Neural cell (in vitro differentiated cells): ENCODE data around the gene SUSD4. TPM values are rescaled to one million over a fixed set of nuclear protein-coding genes. Genes with fewer than 3 reads are reported as not detected.

Experiments used
- H2AFZ ChIP-seq: fragments of 200-600, 300-800 bp; sonication (generic), shearing (Covaris generic); 2 replicates; pipeline ENCODE4 v1.6.0; 2014; ENCODE audit warnings: low read depth, mild to moderate bottlenecking, antibody characterized with exemption, low read length, moderate library complexity
- H3F3A ChIP-seq: fragments of 200-600 bp; shearing (Covaris generic); 2 replicates; pipeline ENCODE4 v1.6.1; 2016; ENCODE audit warnings: mild to moderate bottlenecking, moderate library complexity, mixed read lengths, antibody characterized with exemption, low read length; ENCODE audit not compliant: insufficient read depth, poor library complexity, severe bottlenecking
- H3K27ac ChIP-seq: fragments of 200-600, 300-800 bp; sonication (generic), shearing (Covaris generic); 2 replicates; pipeline ENCODE4 v1.5.1; 2014; ENCODE audit warnings: mild to moderate bottlenecking, low read length, moderate library complexity
- H3K27me3 ChIP-seq: fragments of 300-800, 200-600 bp; sonication (generic), shearing (Covaris generic); 2 replicates; pipeline ENCODE4 v1.6.0; 2014; ENCODE audit warnings: mild to moderate bottlenecking, low read depth, low read length, moderate library complexity; ENCODE audit not compliant: insufficient read depth
- H3K36me3 ChIP-seq: fragments of 300-800, 200-600 bp; sonication (generic), shearing (Covaris generic); 2 replicates; pipeline ENCODE4 v1.5.1; 2014; ENCODE audit warnings: mild to moderate bottlenecking, antibody characterized with exemption, low read length, moderate library complexity; ENCODE audit not compliant: insufficient read depth
- H3K4me2 ChIP-seq: fragments of 300-800, 200-600 bp; sonication (generic), shearing (Covaris generic); 2 replicates; pipeline ENCODE4 v1.6.0; 2014; ENCODE audit warnings: mild to moderate bottlenecking, low read length
- H3K4me3 ChIP-seq: fragments of 300-800, 200-600 bp; sonication (generic), shearing (Covaris generic); 2 replicates; pipeline ENCODE4 v1.5.1; 2014; ENCODE audit warnings: mild to moderate bottlenecking, low read length, moderate library complexity
- H3K79me2 ChIP-seq: fragments of 200-600 bp; shearing (Covaris generic); replicated peaks from 2 replicates; pipeline ENCODE4 v1.6.0; 2014; ENCODE audit warnings: mild to moderate bottlenecking, low read length, moderate library complexity; ENCODE audit not compliant: insufficient read depth
- H3K9ac ChIP-seq: fragments of 300-800, 200-600 bp; sonication (generic), shearing (Covaris generic); 2 replicates; pipeline ENCODE4 v1.6.1; 2016; ENCODE audit warnings: mild to moderate bottlenecking, low read length, mixed read lengths
- H3K9me2 ChIP-seq: fragments of 200-600 bp; shearing (Covaris generic); 2 replicates; pipeline ENCODE4 v1.6.1; 2016; ENCODE audit warnings: mild to moderate bottlenecking, low read length, mixed read lengths; ENCODE audit not compliant: insufficient read depth
- H3K9me3 ChIP-seq: fragments of 200-600, 300-800 bp; sonication (generic), shearing (Covaris generic); 2 replicates; pipeline ENCODE4 v1.6.1; 2016; ENCODE audit warnings: mild to moderate bottlenecking, mixed run types, low read length, moderate library complexity, mixed read lengths
- H4K20me1 ChIP-seq: fragments of 200-600 bp; shearing (Covaris generic); 2 replicates; pipeline ENCODE4 v1.6.1; 2016; ENCODE audit warnings: mild to moderate bottlenecking, mixed run types; ENCODE audit not compliant: insufficient read depth
- EP300 ChIP-seq: fragments of 450-650 bp; conservative IDR thresholded peaks from 2 replicates; pipeline ENCODE4 v1.6.1; 2014; ENCODE audit warnings: antibody characterized with exemption, mild to moderate bottlenecking, moderate library complexity; ENCODE audit not compliant: poor library complexity, severe bottlenecking
- EZH2 ChIP-seq: fragments of 200-600, 300-800 bp; shearing (Covaris generic), sonication (generic); IDR thresholded peaks from 2 replicates; pipeline ENCODE4 v1.6.1; 2014; ENCODE audit warnings: antibody characterized with exemption, low read length, borderline replicate concordance, mild to moderate bottlenecking; ENCODE audit not compliant: insufficient read depth, poor library complexity, severe bottlenecking
- MXI1 ChIP-seq: fragments of 450-650 bp; conservative IDR thresholded peaks from 2 replicates; pipeline ENCODE4 v1.6.1; 2014; ENCODE audit warnings: antibody characterized with exemption, mild to moderate bottlenecking; ENCODE audit not compliant: poor library complexity, severe bottlenecking
- POLR2AphosphoS5 ChIP-seq: IDR thresholded peaks from 2 replicates; pipeline ENCODE4 v1.6.1; 2012
- RAD21 ChIP-seq: fragments of 450-650 bp; conservative IDR thresholded peaks from 2 replicates; pipeline ENCODE4 v1.6.1; 2014; ENCODE audit warnings: antibody characterized with exemption, mild to moderate bottlenecking, moderate library complexity
- SMC3 ChIP-seq: fragments of 450-650 bp; conservative IDR thresholded peaks from 2 replicates; pipeline ENCODE4 v1.6.1; 2014; ENCODE audit warnings: antibody characterized with exemption, mild to moderate bottlenecking, moderate library complexity; ENCODE audit not compliant: poor library complexity
- TAF1 ChIP-seq: IDR thresholded peaks from 2 replicates; pipeline ENCODE4 v1.6.1; 2012; ENCODE audit warnings: low read depth
- polyA plus RNA-seq: library from polyadenylated mRNA; depleted of rRNA; stranded (reverse); fragments of >200 nt; gene quantifications from 2 replicates; pipeline ENCODE4 v1.2.3, GENCODE V29; 2014
- TF ChIP-seq, protein P1 (sequence below): fragments of 450-650 bp; IDR thresholded peaks from 2 replicates; pipeline ENCODE4 v1.5.1; 2014; ENCODE audit warnings: antibody characterized with exemption, mild to moderate bottlenecking, moderate library complexity; ENCODE audit not compliant: poor library complexity, severe bottlenecking
- TF ChIP-seq, protein P2 (sequence below): IDR thresholded peaks from 2 replicates; pipeline ENCODE4 v1.6.1; 2012; ENCODE audit warnings: borderline replicate concordance

The SUSD4 gene
- polyA plus RNA-seq, 1 donor from 2014 or later, result 31.5 TPM

DNA sequence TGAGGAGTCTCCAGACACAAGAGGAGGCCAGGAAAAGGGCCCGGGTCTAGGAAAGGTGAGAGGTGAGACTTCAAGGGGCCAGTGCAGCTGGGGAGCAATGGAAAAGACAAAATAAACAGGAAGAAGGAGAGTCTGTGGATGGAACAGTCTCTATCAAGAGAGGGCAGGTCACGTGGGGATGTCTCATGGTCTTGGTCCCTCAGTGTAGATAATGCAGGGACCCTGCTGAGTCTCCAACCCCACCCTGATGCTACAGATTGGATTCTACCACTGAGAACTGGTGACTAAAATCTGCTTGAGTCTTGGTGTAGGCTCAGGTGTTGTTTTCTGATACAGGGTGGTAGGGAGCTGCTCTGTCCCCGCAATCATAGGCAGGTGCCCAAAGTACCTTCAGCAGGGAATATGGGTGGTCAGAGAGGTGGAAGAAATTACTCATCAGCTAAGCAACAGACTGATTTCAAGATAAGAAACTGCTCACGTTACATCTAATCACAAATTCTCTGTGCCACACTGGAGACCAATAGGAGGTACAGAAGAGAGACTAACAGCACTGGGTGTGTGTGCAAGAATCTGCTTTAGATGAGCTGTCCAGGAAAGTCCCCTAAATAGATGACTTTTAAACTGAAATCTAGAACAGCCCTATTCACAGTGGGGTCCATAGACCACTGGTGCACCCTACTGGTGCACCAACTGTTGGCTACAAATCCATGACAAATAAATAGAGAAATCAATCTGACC is 119.4 kb downstream of the SUSD4 start:
- no peak overlapping the region for H3K4me2 ChIP-seq
- no peaks in the 10 kb centered on the region for H4K20me1 ChIP-seq
- no peaks in the 10 kb centered on the region for H3F3A ChIP-seq

DNA sequence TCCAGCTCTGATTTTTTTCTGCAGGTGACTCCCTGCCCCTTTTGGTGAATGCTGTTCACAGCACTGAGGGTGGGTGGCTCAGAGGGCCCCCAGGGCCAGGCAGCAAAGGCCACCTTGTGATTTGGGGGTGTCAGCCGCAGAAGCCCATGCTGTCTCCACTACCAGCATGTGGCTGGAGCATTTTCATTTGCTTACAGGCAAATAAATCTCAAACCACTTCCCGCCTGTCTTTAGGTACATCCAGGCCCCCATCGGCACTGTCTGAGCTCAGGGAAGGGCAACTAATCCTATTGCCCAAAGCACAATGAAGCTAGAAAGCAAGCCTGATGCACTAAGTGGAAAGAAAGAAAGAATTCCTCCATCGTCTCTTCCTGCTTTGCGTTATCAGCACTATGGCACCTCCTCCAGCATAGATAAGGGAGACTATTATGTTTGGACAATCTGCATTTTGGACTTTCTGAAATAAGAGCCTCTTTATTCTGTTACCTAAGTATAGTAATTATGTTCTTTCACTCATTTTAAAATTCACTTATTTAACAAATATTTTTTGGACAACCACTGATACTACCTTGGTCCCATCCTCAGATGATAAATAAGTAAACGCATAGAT is 120.4 kb downstream of the SUSD4 start:
- no peak overlapping the region for H3K27ac ChIP-seq
- no peaks in the 10 kb centered on the region for H3K79me2 ChIP-seq
- no peak overlapping the region for H3K4me2 ChIP-seq
- no peak overlapping the region for H2AFZ ChIP-seq
- no peaks in the 10 kb centered on the region for H3K9me2 ChIP-seq
- no peaks in the 10 kb centered on the region for H3F3A ChIP-seq
- H4K20me1 ChIP-seq, result no peaks in the 10 kb centered on the region
- no peak overlapping the region for H3K4me3 ChIP-seq
- H3K9ac ChIP-seq, result no peak overlapping the region
- H3K9me3 ChIP-seq, result no peaks in the 10 kb centered on the region
- no peaks in the 10 kb centered on the region for H3K27me3 ChIP-seq
- H3K36me3 ChIP-seq, result no peaks in the 10 kb centered on the region
- no peak for TF ChIP-seq EZH2
- no peak for TF ChIP-seq SMC3
- TF ChIP-seq, protein P1, sequence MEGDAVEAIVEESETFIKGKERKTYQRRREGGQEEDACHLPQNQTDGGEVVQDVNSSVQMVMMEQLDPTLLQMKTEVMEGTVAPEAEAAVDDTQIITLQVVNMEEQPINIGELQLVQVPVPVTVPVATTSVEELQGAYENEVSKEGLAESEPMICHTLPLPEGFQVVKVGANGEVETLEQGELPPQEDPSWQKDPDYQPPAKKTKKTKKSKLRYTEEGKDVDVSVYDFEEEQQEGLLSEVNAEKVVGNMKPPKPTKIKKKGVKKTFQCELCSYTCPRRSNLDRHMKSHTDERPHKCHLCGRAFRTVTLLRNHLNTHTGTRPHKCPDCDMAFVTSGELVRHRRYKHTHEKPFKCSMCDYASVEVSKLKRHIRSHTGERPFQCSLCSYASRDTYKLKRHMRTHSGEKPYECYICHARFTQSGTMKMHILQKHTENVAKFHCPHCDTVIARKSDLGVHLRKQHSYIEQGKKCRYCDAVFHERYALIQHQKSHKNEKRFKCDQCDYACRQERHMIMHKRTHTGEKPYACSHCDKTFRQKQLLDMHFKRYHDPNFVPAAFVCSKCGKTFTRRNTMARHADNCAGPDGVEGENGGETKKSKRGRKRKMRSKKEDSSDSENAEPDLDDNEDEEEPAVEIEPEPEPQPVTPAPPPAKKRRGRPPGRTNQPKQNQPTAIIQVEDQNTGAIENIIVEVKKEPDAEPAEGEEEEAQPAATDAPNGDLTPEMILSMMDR, result no peak
- TF ChIP-seq, protein P2, sequence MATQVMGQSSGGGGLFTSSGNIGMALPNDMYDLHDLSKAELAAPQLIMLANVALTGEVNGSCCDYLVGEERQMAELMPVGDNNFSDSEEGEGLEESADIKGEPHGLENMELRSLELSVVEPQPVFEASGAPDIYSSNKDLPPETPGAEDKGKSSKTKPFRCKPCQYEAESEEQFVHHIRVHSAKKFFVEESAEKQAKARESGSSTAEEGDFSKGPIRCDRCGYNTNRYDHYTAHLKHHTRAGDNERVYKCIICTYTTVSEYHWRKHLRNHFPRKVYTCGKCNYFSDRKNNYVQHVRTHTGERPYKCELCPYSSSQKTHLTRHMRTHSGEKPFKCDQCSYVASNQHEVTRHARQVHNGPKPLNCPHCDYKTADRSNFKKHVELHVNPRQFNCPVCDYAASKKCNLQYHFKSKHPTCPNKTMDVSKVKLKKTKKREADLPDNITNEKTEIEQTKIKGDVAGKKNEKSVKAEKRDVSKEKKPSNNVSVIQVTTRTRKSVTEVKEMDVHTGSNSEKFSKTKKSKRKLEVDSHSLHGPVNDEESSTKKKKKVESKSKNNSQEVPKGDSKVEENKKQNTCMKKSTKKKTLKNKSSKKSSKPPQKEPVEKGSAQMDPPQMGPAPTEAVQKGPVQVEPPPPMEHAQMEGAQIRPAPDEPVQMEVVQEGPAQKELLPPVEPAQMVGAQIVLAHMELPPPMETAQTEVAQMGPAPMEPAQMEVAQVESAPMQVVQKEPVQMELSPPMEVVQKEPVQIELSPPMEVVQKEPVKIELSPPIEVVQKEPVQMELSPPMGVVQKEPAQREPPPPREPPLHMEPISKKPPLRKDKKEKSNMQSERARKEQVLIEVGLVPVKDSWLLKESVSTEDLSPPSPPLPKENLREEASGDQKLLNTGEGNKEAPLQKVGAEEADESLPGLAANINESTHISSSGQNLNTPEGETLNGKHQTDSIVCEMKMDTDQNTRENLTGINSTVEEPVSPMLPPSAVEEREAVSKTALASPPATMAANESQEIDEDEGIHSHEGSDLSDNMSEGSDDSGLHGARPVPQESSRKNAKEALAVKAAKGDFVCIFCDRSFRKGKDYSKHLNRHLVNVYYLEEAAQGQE, result no peak
- TF ChIP-seq POLR2AphosphoS5, result no peak
- TF ChIP-seq MXI1, result no peak
- no peak for TF ChIP-seq EP300
- TF ChIP-seq TAF1, result no peak
- no peak for TF ChIP-seq RAD21

More for the DNA sequence above, 119.4 kb downstream of the SUSD4 start:
- no peaks in the 10 kb centered on the region for H3K27me3 ChIP-seq
- H3K9me3 ChIP-seq, result no peaks in the 10 kb centered on the region
- H3K79me2 ChIP-seq, result no peaks in the 10 kb centered on the region
- no peak overlapping the region for H3K9ac ChIP-seq
- H3K36me3 ChIP-seq, result no peaks in the 10 kb centered on the region
- H2AFZ ChIP-seq, result no peak overlapping the region
- no peaks in the 10 kb centered on the region for H3K9me2 ChIP-seq
- H3K27ac ChIP-seq, result no peak overlapping the region
- H3K4me3 ChIP-seq, result no peak overlapping the region
- TF ChIP-seq TAF1 (no peak), EZH2 (no peak), EP300 (no peak), SMC3 (no peak), POLR2AphosphoS5 (no peak), RAD21 (no peak), MXI1 (no peak)
- TF ChIP-seq, protein P2, result no peak
- TF ChIP-seq, protein P1, result no peak
